IPS-NIHi7 (cell line): ENCODE results near the gene CYB5R2.

Experiments used
- DNase-seq: peaks from one replicate; pipeline ENCODE4 v3.0.0; 2012; ENCODE audit warnings: mixed read lengths; ENCODE audit errors: extremely low spot score

The CYB5R2 gene

GRCh38 chr11:7638710-7639642 is 34.3 kb downstream of the CYB5R2 start:
- no peak for DNase-seq

GRCh38 chr11:7637447-7638157 is 35.7 kb downstream of the CYB5R2 start:
- no peak for DNase-seq

- no peak for DNase-seq
Measured at GRCh38 chr11:7636350-7636749, 37.0 kb downstream of the CYB5R2 start.

GRCh38 chr11:7635708-7636107 is 37.6 kb downstream of the CYB5R2 start:
- no peak for DNase-seq

- DNase-seq: no peak
Measured at GRCh38 chr11:7635137-7635536, 38.2 kb downstream of the CYB5R2 start.

GRCh38 chr11:7632211-7632610 is 41.1 kb downstream of the CYB5R2 start:
- no peak for DNase-seq

GRCh38 chr11:7630002-7630401 is 43.3 kb downstream of the CYB5R2 start:
- no peak for DNase-seq

- no peak for DNase-seq
Measured at GRCh38 chr11:7628660-7629059, 44.6 kb downstream of the CYB5R2 start.

GRCh38 chr11:7622721-7623120 is 50.6 kb downstream of the CYB5R2 start:
- DNase-seq: no peak

- DNase-seq: no peak
Measured at GRCh38 chr11:7621554-7621953, 51.7 kb downstream of the CYB5R2 start.

GRCh38 chr11:7621090-7621489 is 52.2 kb downstream of the CYB5R2 start:
- DNase-seq: no peak

- no peak for DNase-seq
Measured at GRCh38 chr11:7619322-7619721, 54.0 kb downstream of the CYB5R2 start.

GRCh38 chr11:7617032-7617431 is 56.3 kb downstream of the CYB5R2 start:
- no peak for DNase-seq
